ENCODE data around the gene AGR2. TPM values are rescaled to one million over a fixed set of nuclear protein-coding genes. Genes with fewer than 3 reads are reported as not detected.
A peak's percentile ranks its signal among the peaks of the same experiment; 100 is the strongest.

AGR2 gene
- polyA plus RNA-seq, 3 donors, result not detected

GRCh38 chr7:16849296-16850148, 44.7 kb upstream of the AGR2 start:
- no peak overlapping the region for H3K27ac ChIP-seq (ENCODE audit: low read depth in 1 of 2, low read length in 2 of 2)
- peaks cover 26% of the 10 kb centered on the region for H3K4me1 Mint-ChIP-seq
- H3K9ac ChIP-seq (ENCODE audit: insufficient read depth, low read length, poor library complexity, severe bottlenecking), result no peak overlapping the region
- intact Hi-C loops (cut with micrococcal nuclease), result no loop called here
- H3K9me3 ChIP-seq (replicated peaks in 1 of 2; ENCODE audit: control insufficient read depth in 1 of 2, insufficient read depth in 1 of 2, low read length in 2 of 2), result no peaks in the 10 kb centered on the region
- no peaks in the 10 kb centered on the region for H3K36me3 ChIP-seq (replicated peaks in 1 of 2; ENCODE audit: control insufficient read depth in 1 of 2, insufficient read depth in 2 of 2, low read length in 2 of 2)
- no peak overlapping the region for H2AFZ ChIP-seq (ENCODE audit: insufficient read depth, low read depth, low read length, poor library complexity, severe bottlenecking)
- H4K20me1 ChIP-seq (ENCODE audit: insufficient read depth, low read length), result no peaks in the 10 kb centered on the region
- H3K4me3 Mint-ChIP-seq, result no peak overlapping the region
- no peak overlapping the region for H3K4me3 ChIP-seq (replicated peaks in 1 of 3; ENCODE audit: low read depth in 2 of 3, low read length in 3 of 3)
- peaks cover 0 to 4% (median 0%) of the 10 kb centered on the region in 3 donors for H3K27me3 Mint-ChIP-seq (ENCODE audit: low read depth in 3 of 3)
- peaks cover 0 to 2% (median 0%) of the 10 kb centered on the region in 7 donors for H3K9me3 Mint-ChIP-seq
- peak overlapping the region in 1 of 7 donors; percentile 4 for H3K27ac Mint-ChIP-seq
- TF ChIP-seq, protein P1, sequence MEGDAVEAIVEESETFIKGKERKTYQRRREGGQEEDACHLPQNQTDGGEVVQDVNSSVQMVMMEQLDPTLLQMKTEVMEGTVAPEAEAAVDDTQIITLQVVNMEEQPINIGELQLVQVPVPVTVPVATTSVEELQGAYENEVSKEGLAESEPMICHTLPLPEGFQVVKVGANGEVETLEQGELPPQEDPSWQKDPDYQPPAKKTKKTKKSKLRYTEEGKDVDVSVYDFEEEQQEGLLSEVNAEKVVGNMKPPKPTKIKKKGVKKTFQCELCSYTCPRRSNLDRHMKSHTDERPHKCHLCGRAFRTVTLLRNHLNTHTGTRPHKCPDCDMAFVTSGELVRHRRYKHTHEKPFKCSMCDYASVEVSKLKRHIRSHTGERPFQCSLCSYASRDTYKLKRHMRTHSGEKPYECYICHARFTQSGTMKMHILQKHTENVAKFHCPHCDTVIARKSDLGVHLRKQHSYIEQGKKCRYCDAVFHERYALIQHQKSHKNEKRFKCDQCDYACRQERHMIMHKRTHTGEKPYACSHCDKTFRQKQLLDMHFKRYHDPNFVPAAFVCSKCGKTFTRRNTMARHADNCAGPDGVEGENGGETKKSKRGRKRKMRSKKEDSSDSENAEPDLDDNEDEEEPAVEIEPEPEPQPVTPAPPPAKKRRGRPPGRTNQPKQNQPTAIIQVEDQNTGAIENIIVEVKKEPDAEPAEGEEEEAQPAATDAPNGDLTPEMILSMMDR (IDR thresholded peaks at IDR 0.05), result no peak
- H3K36me3 Mint-ChIP-seq, result no peaks in the 10 kb centered on the region
- DNase-seq, result no peak
- no peaks in the 10 kb centered on the region for H3K79me2 ChIP-seq (ENCODE audit: insufficient read depth, low read length)
- peaks cover 18 to 22% of the 10 kb centered on the region in 2 donors for H3K4me1 ChIP-seq (ENCODE audit: control insufficient read depth in 1 of 2, insufficient read depth in 2 of 2, low read length in 2 of 2)
- H3K27me3 ChIP-seq (ENCODE audit: control insufficient read depth in 2 of 2, insufficient read depth in 2 of 2, low read length in 2 of 2), result no peaks in the 10 kb centered on the region
- 100% methylated on average over 6 of the region's 12 CpGs for WGBS (ENCODE audit: insufficient coverage)
- H3K4me2 ChIP-seq (replicated peaks; ENCODE audit: extremely low read depth, low read length, poor library complexity, severe bottlenecking), result no peak overlapping the region

DNA sequence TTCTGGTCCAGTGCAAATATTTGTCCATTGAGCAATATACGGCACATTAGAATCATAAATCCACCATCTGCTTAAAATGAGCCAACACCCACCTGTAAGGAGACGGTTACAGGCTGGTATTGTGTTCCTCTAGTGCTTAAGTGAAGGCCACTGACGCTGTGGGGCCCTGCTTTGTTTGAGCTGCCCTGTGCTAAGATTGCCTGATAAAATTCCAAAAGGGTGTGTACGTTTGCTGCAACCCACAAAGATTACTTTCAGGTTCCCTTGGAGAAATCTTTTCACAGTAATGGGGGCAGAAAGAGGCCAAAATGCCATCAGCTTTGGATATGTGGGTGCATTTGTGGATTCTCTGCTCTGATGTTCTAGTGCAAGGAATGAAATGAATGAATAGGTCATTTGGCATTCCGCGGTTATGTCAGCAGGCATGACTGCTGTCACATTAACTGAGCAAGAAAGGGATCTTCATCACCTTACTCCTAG, 42.6 kb upstream of the AGR2 start:
- H3K27me3 ChIP-seq (ENCODE audit: control insufficient read depth in 2 of 2, insufficient read depth in 2 of 2, low read length in 2 of 2), result no peaks in the 10 kb centered on the region
- no peaks in the 10 kb centered on the region for H3K36me3 ChIP-seq (replicated peaks in 1 of 2; ENCODE audit: control insufficient read depth in 1 of 2, insufficient read depth in 2 of 2, low read length in 2 of 2)
- intact Hi-C loops (cut with micrococcal nuclease), result no loop called here
- H3K4me1 Mint-ChIP-seq, result peaks cover 25% of the 10 kb centered on the region
- H3K4me3 Mint-ChIP-seq, result no peak overlapping the region
- no peak overlapping the region for H3K27ac ChIP-seq (ENCODE audit: low read depth in 1 of 2, low read length in 2 of 2)
- H3K27me3 Mint-ChIP-seq (ENCODE audit: low read depth in 3 of 3), result peaks cover 0 to 4% (median 0%) of the 10 kb centered on the region in 3 donors
- no peaks in the 10 kb centered on the region for H3K36me3 Mint-ChIP-seq
- DNase-seq, result no peak
- H3K9ac ChIP-seq (ENCODE audit: insufficient read depth, low read length, poor library complexity, severe bottlenecking), result no peak overlapping the region
- TF ChIP-seq, protein P1 (IDR thresholded peaks at IDR 0.05), result no peak
- no peaks in the 10 kb centered on the region for H4K20me1 ChIP-seq (ENCODE audit: insufficient read depth, low read length)
- H3K9me3 Mint-ChIP-seq, result peaks cover 0 to 2% (median 0%) of the 10 kb centered on the region in 7 donors
- H3K4me3 ChIP-seq (replicated peaks in 1 of 3; ENCODE audit: low read depth in 2 of 3, low read length in 3 of 3), result no peak overlapping the region
- H3K9me3 ChIP-seq (replicated peaks in 1 of 2; ENCODE audit: control insufficient read depth in 1 of 2, insufficient read depth in 1 of 2, low read length in 2 of 2), result no peaks in the 10 kb centered on the region
- H3K79me2 ChIP-seq (ENCODE audit: insufficient read depth, low read length), result no peaks in the 10 kb centered on the region
- peak overlapping the region; percentile 15 for H2AFZ ChIP-seq (ENCODE audit: insufficient read depth, low read depth, low read length, poor library complexity, severe bottlenecking)
- H3K27ac Mint-ChIP-seq, result no peak overlapping the region
- H3K4me1 ChIP-seq (ENCODE audit: control insufficient read depth in 1 of 2, insufficient read depth in 2 of 2, low read length in 2 of 2), result peaks cover 18 to 22% of the 10 kb centered on the region in 2 donors
- no peak overlapping the region for H3K4me2 ChIP-seq (replicated peaks; ENCODE audit: extremely low read depth, low read length, poor library complexity, severe bottlenecking)
- WGBS (ENCODE audit: insufficient coverage), result 26% methylated on average over 3 of the region's 6 CpGs
